CD14-positive monocyte (primary cell): ENCODE results near the gene CANT1. TPM values are rescaled to one million over a fixed set of nuclear protein-coding genes. Genes with fewer than 3 reads are reported as not detected.

ENCODE experiments used
- DNase-seq, 3 donors: peaks; one replicate each; pipeline ENCODE4 v3.0.0-alpha.2; 2011 to 2022
- H2AFZ ChIP-seq: 2 replicates; pipeline ENCODE4 v1.6.0; 2012; ENCODE audit warnings: mild to moderate bottlenecking, low read depth, low read length, inconsistent platforms; ENCODE audit not compliant: insufficient read depth, poor library complexity, severe bottlenecking
- H3K27ac ChIP-seq, 2 donors: 1 replicate in 1 of 2; 2 replicates in 1 of 2; pipeline ENCODE4 v1.5.1; 2012 to 2013; ENCODE audit warnings: low read length in 2 of 2, control low read depth in 1 of 2, inconsistent platforms in 1 of 2, low read depth in 1 of 2, mild to moderate bottlenecking in 1 of 2
- H3K27me3 ChIP-seq, 2 donors: one replicate each; pipeline versions ENCODE4 v1.6.0 to v1.6.1; 2011 to 2013; ENCODE audit warnings: low read length in 2 of 2; ENCODE audit not compliant: control insufficient read depth in 2 of 2, insufficient read depth in 2 of 2
- H3K36me3 ChIP-seq, 2 donors: replicated peaks in 1 of 2; 1 replicate in 1 of 2; 2 replicates in 1 of 2; pipeline versions ENCODE4 v1.5.1 to v1.6.1; 2012 to 2013; ENCODE audit warnings: low read length in 2 of 2, control low read depth in 1 of 2, inconsistent platforms in 1 of 2, mild to moderate bottlenecking in 1 of 2; ENCODE audit not compliant: insufficient read depth in 2 of 2, control insufficient read depth in 1 of 2
- H3K4me1 ChIP-seq, 2 donors: 1 replicate in 1 of 2; 2 replicates in 1 of 2; pipeline versions ENCODE4 v1.5.1 to v1.6.1; 2012 to 2013; ENCODE audit warnings: low read length in 2 of 2, control low read depth in 1 of 2, inconsistent platforms in 1 of 2, mild to moderate bottlenecking in 1 of 2, moderate library complexity in 1 of 2; ENCODE audit not compliant: insufficient read depth in 2 of 2, control insufficient read depth in 1 of 2
- H3K4me2 ChIP-seq: replicated peaks from 2 replicates; pipeline ENCODE3; 2012; ENCODE audit warnings: low read length, moderate library complexity, mild to moderate bottlenecking; ENCODE audit not compliant: poor library complexity, severe bottlenecking; ENCODE audit errors: extremely low read depth
- H3K4me3 ChIP-seq, 3 experiments: fragments of 200-600 bp in 1 of 3; sonication (generic) in 1 of 3; replicated peaks in 1 of 3; 1 replicate in 2 of 3; 2 replicates in 1 of 3; pipeline ENCODE4 v1.5.1; 2011 to 2013; ENCODE audit warnings: low read length in 3 of 3, mild to moderate bottlenecking in 3 of 3, control low read depth in 2 of 3, low read depth in 2 of 3, inconsistent platforms in 1 of 3, moderate library complexity in 1 of 3
- H3K79me2 ChIP-seq: 2 replicates; pipeline ENCODE4 v1.6.0; 2012; ENCODE audit warnings: mild to moderate bottlenecking, control low read depth, inconsistent platforms, low read length, moderate library complexity; ENCODE audit not compliant: insufficient read depth
- H3K9ac ChIP-seq: 2 replicates; pipeline ENCODE4 v1.6.0; 2017; ENCODE audit warnings: low read length, mild to moderate bottlenecking; ENCODE audit not compliant: insufficient read depth, poor library complexity, severe bottlenecking
- H3K9me3 ChIP-seq, 2 donors: replicated peaks in 1 of 2; 1 replicate in 1 of 2; 2 replicates in 1 of 2; pipeline versions ENCODE4 v1.5.1 to v1.6.1; 2012 to 2013; ENCODE audit warnings: low read length in 2 of 2, control low read depth in 1 of 2; ENCODE audit not compliant: control insufficient read depth in 1 of 2, insufficient read depth in 1 of 2
- H4K20me1 ChIP-seq: 2 replicates; pipeline ENCODE4 v1.6.0; 2012; ENCODE audit warnings: mild to moderate bottlenecking, low read length, control low read depth, moderate library complexity; ENCODE audit not compliant: insufficient read depth
- H3K27ac Mint-ChIP-seq, 7 donors: one replicate each; pipeline ENCODE4 v1.8.0; 2020; ENCODE audit warnings: mild to moderate bottlenecking in 7 of 7, mixed read lengths in 7 of 7, moderate library complexity in 6 of 7, inconsistent platforms in 2 of 7
- H3K27me3 Mint-ChIP-seq, 3 donors: one replicate each; pipeline ENCODE4 v1.8.0; 2021 to 2022; ENCODE audit warnings: low read depth in 3 of 3, mild to moderate bottlenecking in 3 of 3, mixed read lengths in 3 of 3, moderate library complexity in 3 of 3, inconsistent platforms in 1 of 3
- H3K36me3 Mint-ChIP-seq, 2 donors: one replicate each; pipeline ENCODE4 v1.8.0; 2020; ENCODE audit warnings: mixed read lengths in 2 of 2, inconsistent platforms in 1 of 2, mild to moderate bottlenecking in 1 of 2
- H3K4me1 Mint-ChIP-seq: one replicate; pipeline ENCODE4 v1.8.0; 2020; ENCODE audit warnings: mild to moderate bottlenecking, mixed read lengths
- H3K4me3 Mint-ChIP-seq, 2 donors: one replicate each; pipeline ENCODE4 v1.8.0; 2020; ENCODE audit warnings: mild to moderate bottlenecking in 2 of 2, mixed read lengths in 2 of 2, moderate library complexity in 1 of 2
- H3K9me3 Mint-ChIP-seq, 7 donors: one replicate each; pipeline ENCODE4 v1.8.0; 2020 to 2022; ENCODE audit warnings: mixed read lengths in 7 of 7, mild to moderate bottlenecking in 6 of 7, moderate library complexity in 6 of 7, inconsistent platforms in 2 of 7
- WGBS: methylation state at CpG from one replicate; pipeline ENCODE4 v1.1.5; 2013; ENCODE audit warnings: missing lambda C conversion rate; ENCODE audit not compliant: insufficient coverage; 5-methylcytosine and 5-hydroxymethylcytosine counted together
- intact Hi-C, 2 donors: fragments of 100-400 bp; cut with micrococcal nuclease; formaldehyde crosslinking; loops; one replicate each; pipeline versions ENCODE4 v1.15.0 to v1.15.1; 2023
- polyA plus RNA-seq, 3 donors: library from polyadenylated mRNA; depleted of rRNA in 1 of 3; unstranded in 2 of 3; stranded (reverse) in 1 of 3; fragments of 300-500 nt in 2 of 3; fragments of >200 nt in 1 of 3; fragmentation: Illumina TruSeq in 2 of 3; gene quantifications; 1 replicate in 2 of 3; 2 replicates in 1 of 3; pipeline ENCODE4 v1.2.3, GENCODE V29; 2012 to 2021
- TF ChIP-seq, protein P1 (sequence below): fragments of 200-600 bp; IDR thresholded peaks from one replicate; pipeline ENCODE4 v1.8.0; 2022; ENCODE audit warnings: antibody characterized with exemption, mild to moderate bottlenecking

The CANT1 gene
- polyA plus RNA-seq, 3 donors: 10.6 to 16.6 (median 14.3) TPM

GRCh38 chr17:78967782-78968362 lies 41.7 kb downstream of the CANT1 start:
- no peak overlapping the region for H3K4me3 Mint-ChIP-seq
- no peaks in the 10 kb centered on the region for H3K9me3 ChIP-seq
- peaks cover 4 to 8% of the 10 kb centered on the region in 2 donors for H3K4me1 ChIP-seq
- peaks cover 11% of the 10 kb centered on the region for H3K4me1 Mint-ChIP-seq
- peaks cover 0 to 2% (median 0%) of the 10 kb centered on the region in 7 donors for H3K9me3 Mint-ChIP-seq
- no peak overlapping the region for H3K4me2 ChIP-seq
- no peaks in the 10 kb centered on the region for H3K27me3 ChIP-seq
- intact Hi-C loops: loop anchor here (5.0 kb wide), 2 partner anchors 36 to 41 kb away; partner anchors contain the start of gene TIMP2 (in 1 of the 2)
- H3K79me2 ChIP-seq: no peaks in the 10 kb centered on the region
- H3K27ac ChIP-seq: no peak overlapping the region
- TF ChIP-seq, protein P1, sequence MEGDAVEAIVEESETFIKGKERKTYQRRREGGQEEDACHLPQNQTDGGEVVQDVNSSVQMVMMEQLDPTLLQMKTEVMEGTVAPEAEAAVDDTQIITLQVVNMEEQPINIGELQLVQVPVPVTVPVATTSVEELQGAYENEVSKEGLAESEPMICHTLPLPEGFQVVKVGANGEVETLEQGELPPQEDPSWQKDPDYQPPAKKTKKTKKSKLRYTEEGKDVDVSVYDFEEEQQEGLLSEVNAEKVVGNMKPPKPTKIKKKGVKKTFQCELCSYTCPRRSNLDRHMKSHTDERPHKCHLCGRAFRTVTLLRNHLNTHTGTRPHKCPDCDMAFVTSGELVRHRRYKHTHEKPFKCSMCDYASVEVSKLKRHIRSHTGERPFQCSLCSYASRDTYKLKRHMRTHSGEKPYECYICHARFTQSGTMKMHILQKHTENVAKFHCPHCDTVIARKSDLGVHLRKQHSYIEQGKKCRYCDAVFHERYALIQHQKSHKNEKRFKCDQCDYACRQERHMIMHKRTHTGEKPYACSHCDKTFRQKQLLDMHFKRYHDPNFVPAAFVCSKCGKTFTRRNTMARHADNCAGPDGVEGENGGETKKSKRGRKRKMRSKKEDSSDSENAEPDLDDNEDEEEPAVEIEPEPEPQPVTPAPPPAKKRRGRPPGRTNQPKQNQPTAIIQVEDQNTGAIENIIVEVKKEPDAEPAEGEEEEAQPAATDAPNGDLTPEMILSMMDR: no peak
- H3K36me3 Mint-ChIP-seq: no peaks in the 10 kb centered on the region
- peaks cover 1 to 4% (median 2%) of the 10 kb centered on the region in 3 donors for H3K27me3 Mint-ChIP-seq
- H3K27ac Mint-ChIP-seq: peak overlapping the region in 1 of 7 donors; percentile 16
- H3K9ac ChIP-seq: no peak overlapping the region
- WGBS: 89% methylated on average over 14 of the region's 21 CpGs
- H3K36me3 ChIP-seq: no peaks in the 10 kb centered on the region
- H3K4me3 ChIP-seq: no peak overlapping the region
- no peak for DNase-seq
- no peak overlapping the region for H2AFZ ChIP-seq
- H4K20me1 ChIP-seq: no peaks in the 10 kb centered on the region

GRCh38 chr17:78966910-78967600 lies 42.5 kb downstream of the CANT1 start:
- Histone ChIP-seq H4K20me1 (no peaks in the 10 kb centered on the region), H2AFZ (no peak overlapping the region), H3K9ac (no peak overlapping the region), H3K4me2 (no peak overlapping the region), H3K79me2 (no peaks in the 10 kb centered on the region), H3K27me3 (no peaks in the 10 kb centered on the region), H3K36me3 (no peaks in the 10 kb centered on the region), H3K4me3 (no peak overlapping the region), H3K27ac (no peak overlapping the region), H3K4me1 (peaks cover 4 to 8% of the 10 kb centered on the region in 2 donors), H3K9me3 (no peaks in the 10 kb centered on the region)
- H3K27me3 Mint-ChIP-seq: peaks cover 1 to 4% (median 2%) of the 10 kb centered on the region in 3 donors
- H3K4me3 Mint-ChIP-seq: no peak overlapping the region
- intact Hi-C loops: loop anchor here (5.0 kb wide), 2 partner anchors 35 to 40 kb away; partner anchors contain the start of gene TIMP2 (in 1 of the 2)
- 92% methylated on average over 21 of the region's 23 CpGs for WGBS
- H3K36me3 Mint-ChIP-seq: no peaks in the 10 kb centered on the region
- H3K27ac Mint-ChIP-seq: peak overlapping the region in 2 of 7 donors; percentile 35
- no peak for DNase-seq
- peaks cover 0 to 2% (median 0%) of the 10 kb centered on the region in 7 donors for H3K9me3 Mint-ChIP-seq
- TF ChIP-seq, protein P1: no peak
- H3K4me1 Mint-ChIP-seq: peaks cover 11% of the 10 kb centered on the region
